GM12892 (cell line): ENCODE data around the gene ISCU.

Experiments used
- POLR2AphosphoS5 ChIP-seq: IDR thresholded peaks from 2 replicates; pipeline ENCODE4 v1.6.1; 2011; ENCODE audit warnings: low read depth, low read length, control low read depth
- TAF1 ChIP-seq: IDR thresholded peaks from 2 replicates; pipeline ENCODE4 v1.6.1; 2011; ENCODE audit warnings: low read depth, mild to moderate bottlenecking, control low read depth, low read length, borderline replicate concordance

- no peak for TF ChIP-seq POLR2AphosphoS5
- TF ChIP-seq TAF1, result no peak
These were observed 21.6 kb downstream of the ISCU start for GRCh38 chr12:108583991-108584390.
